GM19395 (cell line): Measurements from ENCODE around the gene ZC3H13.

Experiments used
- ATAC-seq: cut with Tn5 transposase; IDR thresholded peaks from one replicate; pipeline ENCODE4 v1.9.1; 2021; ENCODE audit warnings: mild to moderate bottlenecking, moderate library complexity; ENCODE audit not compliant: unreplicated experiment

ZC3H13 gene, protein sequence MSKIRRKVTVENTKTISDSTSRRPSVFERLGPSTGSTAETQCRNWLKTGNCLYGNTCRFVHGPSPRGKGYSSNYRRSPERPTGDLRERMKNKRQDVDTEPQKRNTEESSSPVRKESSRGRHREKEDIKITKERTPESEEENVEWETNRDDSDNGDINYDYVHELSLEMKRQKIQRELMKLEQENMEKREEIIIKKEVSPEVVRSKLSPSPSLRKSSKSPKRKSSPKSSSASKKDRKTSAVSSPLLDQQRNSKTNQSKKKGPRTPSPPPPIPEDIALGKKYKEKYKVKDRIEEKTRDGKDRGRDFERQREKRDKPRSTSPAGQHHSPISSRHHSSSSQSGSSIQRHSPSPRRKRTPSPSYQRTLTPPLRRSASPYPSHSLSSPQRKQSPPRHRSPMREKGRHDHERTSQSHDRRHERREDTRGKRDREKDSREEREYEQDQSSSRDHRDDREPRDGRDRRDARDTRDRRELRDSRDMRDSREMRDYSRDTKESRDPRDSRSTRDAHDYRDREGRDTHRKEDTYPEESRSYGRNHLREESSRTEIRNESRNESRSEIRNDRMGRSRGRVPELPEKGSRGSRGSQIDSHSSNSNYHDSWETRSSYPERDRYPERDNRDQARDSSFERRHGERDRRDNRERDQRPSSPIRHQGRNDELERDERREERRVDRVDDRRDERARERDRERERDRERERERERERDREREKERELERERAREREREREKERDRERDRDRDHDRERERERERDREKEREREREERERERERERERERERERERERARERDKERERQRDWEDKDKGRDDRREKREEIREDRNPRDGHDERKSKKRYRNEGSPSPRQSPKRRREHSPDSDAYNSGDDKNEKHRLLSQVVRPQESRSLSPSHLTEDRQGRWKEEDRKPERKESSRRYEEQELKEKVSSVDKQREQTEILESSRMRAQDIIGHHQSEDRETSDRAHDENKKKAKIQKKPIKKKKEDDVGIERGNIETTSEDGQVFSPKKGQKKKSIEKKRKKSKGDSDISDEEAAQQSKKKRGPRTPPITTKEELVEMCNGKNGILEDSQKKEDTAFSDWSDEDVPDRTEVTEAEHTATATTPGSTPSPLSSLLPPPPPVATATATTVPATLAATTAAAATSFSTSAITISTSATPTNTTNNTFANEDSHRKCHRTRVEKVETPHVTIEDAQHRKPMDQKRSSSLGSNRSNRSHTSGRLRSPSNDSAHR (N-terminal part only)

GRCh38 chr13:46052319-46053161 is at the start of gene ZC3H13:
TSS of gene ZC3H13 (minus strand) at chr13:46052746. CDS start at chr13:46045507, 7,239 bp downstream.
- ATAC-seq = peak; percentile 100

- no peak for ATAC-seq
These were observed 49.7 kb upstream of the ZC3H13 start for GRCh38 chr13:46102255-46102605.

GRCh38 chr13:46101484-46102254 is 49.1 kb upstream of the ZC3H13 start:
- peak; percentile 52 for ATAC-seq

DNA sequence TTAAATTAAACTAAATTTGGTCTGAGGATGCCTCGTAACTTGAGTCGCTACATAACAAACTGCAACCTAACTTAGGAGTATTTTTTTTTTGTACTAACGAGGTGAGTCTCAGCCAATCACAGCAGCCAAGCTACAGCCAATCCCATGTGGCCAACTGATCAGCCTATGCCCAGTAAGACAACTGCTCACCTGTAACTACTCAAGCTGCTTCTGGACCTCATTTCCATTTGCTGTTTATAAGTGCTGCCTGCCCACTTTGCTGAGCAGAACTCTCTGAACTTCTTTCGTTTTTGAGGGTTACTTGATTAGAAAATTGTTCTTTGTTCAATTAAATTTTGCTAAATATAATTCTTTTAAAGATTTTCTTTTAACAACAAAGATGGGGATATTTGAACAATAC is 48.5 kb upstream of the ZC3H13 start:
- ATAC-seq = no peak

GRCh38 chr13:46100191-46100815 is 47.8 kb upstream of the ZC3H13 start:
- peak; percentile 62 for ATAC-seq

DNA sequence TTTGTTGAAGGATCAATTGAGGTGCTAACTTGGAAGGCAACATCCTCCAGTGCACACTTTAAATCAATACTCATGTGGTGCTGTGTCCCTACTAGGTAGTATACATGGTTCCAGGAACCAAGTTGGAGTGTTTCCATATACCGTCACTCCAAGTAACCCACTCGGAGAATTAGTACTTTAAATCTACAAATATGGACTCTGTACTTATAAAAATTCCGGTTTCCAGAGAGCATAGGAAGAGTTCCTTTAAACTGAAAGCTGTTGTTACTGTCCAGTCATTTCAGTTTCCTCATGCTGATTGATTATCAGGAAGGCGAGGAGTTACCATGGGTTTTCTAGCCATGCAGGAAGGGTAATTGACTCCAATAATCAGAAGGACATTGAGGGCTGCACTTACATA is 45.1 kb upstream of the ZC3H13 start:
- ATAC-seq = no peak

DNA sequence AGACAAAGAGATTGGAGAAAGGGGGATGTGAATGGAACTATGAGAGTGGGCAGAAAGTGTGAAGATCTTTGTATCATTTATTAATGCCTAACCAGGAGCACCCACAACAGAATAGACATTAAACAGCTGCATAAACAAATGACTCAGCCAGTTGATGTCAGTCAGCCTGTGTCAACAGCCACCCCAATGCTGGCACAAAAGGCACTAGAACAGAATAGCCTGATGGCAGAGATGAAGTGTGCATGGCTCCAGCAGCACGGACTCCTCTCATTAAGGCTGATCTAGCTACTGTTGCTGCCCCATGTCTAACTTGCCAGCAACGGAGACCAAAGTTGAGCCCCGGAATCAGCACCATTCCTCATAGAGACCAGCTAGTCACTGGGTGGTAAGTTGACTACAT is 44.5 kb upstream of the ZC3H13 start:
- no peak for ATAC-seq

DNA sequence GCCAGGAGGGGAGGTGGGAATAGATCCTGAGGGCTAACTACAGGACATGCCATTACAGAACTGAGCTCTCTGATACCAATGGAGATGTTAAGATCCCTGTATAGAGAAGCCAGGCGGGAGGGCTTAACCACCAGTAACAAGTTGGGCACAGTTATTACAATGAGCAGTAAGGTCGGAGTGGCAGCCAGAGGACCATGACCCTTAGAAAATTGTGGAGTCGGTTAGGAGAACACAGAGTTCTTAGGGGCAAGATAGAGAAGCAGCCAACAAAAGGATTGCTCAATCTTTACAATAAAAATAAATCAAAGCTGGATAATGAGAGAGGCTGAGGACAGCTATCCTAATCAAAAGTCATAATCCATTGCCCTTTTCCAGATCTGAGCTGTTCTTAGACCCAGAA is 41.9 kb upstream of the ZC3H13 start:
- no peak for ATAC-seq

GRCh38 chr13:46088821-46089562 is 36.4 kb upstream of the ZC3H13 start:
- ATAC-seq = no peak

DNA sequence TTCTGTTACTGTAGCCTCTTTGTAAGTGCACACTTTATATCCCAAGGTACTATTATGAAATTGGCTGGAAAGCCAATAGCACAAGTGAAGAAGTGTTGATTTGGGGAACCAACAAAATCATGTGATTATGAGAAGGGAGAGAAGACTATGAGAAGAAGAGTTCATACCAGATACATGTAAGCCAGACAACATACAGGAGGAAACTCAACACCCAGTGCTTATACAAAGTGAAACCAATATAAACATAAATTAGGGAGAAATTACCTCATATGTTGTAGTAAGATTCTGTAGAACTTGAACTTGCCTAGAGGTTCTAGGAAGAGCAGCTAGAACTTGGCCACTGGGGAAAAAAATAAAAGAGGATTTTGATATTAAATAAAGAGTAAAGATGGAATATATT is 34.9 kb upstream of the ZC3H13 start:
- no peak for ATAC-seq

DNA sequence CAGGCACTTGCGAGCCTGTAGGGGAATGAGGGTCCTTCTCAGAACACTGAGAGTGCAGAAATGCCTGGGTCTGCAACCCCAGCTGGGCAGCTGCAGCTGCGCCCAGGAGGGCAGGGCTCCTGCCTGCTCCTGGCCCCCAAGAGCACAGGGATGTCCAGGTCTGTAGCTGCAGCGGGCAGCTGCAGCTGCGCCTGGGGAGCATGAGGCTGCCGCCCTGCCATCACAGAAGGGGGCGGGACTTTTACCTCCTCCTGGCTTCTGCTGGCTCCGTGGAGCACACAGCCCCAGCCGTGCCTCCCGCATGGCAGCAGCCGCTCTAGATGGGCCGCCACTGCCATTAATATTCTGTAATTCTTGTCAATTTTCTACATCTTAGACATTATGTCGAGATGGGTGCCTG is 34.4 kb upstream of the ZC3H13 start:
- no peak for ATAC-seq

DNA sequence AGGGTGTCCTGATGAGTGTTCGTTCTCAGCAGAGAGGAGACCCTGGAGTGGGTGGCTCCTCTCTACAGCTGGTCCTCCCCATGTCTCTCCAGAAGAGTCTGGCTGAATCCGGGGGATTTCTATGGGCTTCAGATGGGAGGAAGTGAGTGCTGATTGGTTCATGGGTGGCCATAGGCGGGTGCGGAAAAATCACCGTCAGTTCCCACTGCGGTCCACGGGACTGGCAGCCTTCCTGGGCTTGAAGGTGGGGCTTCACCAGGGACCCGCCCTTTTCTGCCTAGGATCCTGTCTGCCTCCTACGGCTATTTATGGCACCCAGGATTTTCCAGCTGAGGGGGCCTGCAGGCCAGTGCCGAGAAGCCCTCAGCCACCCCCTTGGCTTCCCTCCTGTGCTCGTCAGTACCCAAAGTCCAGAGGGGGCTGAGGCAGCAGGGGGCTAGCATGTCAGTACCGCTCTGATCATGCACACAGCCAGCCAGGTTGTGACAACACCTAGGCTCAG is 33.9 kb upstream of the ZC3H13 start:
- no peak for ATAC-seq

GRCh38 chr13:46085737-46086136 is 33.2 kb upstream of the ZC3H13 start:
- ATAC-seq = no peak

GRCh38 chr13:46082324-46082723 is 29.8 kb upstream of the ZC3H13 start:
- no peak for ATAC-seq

DNA sequence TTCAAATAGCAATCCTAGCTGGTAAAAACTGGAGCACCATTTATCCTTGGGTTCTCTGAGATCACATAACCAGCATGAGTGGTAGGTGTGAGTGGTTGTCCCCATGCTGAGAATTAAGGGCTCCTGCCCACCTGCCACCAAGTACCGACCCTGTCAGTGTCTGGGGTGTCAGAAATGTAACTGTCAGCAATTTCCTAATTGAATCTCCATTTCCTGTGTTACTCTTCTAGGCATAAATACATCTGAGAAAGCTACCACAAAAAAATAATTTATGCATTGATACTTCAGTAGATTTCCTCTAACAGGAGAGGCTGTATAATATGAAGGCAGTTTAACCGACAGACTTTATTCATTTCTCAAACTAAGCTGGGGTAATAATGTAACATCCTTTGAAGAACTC is 27.2 kb upstream of the ZC3H13 start:
- no peak for ATAC-seq

GRCh38 chr13:46077265-46077664 is 24.7 kb upstream of the ZC3H13 start:
- no peak for ATAC-seq

DNA sequence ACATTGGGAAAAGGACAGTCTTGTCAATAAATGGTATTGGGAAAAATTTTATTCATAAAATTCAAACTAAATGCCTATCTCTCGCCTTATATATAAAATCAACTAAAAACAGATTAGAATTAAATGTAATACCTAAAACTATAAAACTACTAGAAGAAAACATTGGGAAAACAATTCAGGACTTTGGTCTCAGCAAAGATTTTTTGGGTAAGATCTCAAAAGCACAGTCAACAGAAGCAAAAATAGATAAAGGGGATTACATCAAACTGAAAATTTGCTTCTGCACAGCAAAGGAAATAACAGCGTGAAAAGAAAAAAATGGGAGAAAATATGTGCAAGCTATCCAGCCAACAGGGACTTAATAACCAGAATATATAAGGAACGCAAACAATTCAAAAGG is 24.3 kb upstream of the ZC3H13 start:
- no peak for ATAC-seq

- ATAC-seq = no peak
These were observed 23.3 kb upstream of the ZC3H13 start for GRCh38 chr13:46075811-46076210.
